BJ (cell line): ENCODE data around the gene SBK3. TPM values are rescaled to one million over a fixed set of nuclear protein-coding genes. Genes with fewer than 3 reads are reported as not detected.
A peak's percentile ranks its signal among the peaks of the same experiment; 100 is the strongest.

Source experiments
- CTCF ChIA-PET: fragments of 350-600 bp; formaldehyde crosslinking; extraction: SDS; loops from one replicate; lab custom pipeline; 2021; ENCODE audit warnings: antibody characterized with exemption, inconsistent platforms; lab: Yijun Ruan, JAX
- POLR2A ChIA-PET: fragments of 300-600 bp; sonication (Branson Sonifier 250); formaldehyde crosslinking; extraction: SDS; loops from one replicate; lab custom pipeline; 2021; ENCODE audit warnings: antibody characterized with exemption; lab: Charles Lee
- DNase-seq: peaks from one replicate; pipeline ENCODE4 v3.0.0-alpha.2; 2011; ENCODE audit warnings: low read depth
- H3K27me3 ChIP-seq: 2 replicates; pipeline ENCODE4 v1.6.0; 2011; ENCODE audit warnings: low read length; ENCODE audit not compliant: control insufficient read depth, insufficient read depth
- H3K36me3 ChIP-seq: 2 replicates; pipeline ENCODE4 v1.5.1; 2011; ENCODE audit warnings: low read length; ENCODE audit not compliant: control insufficient read depth, insufficient read depth
- H3K4me3 ChIP-seq: 2 replicates; pipeline ENCODE4 v1.5.1; 2011; ENCODE audit warnings: low read depth, mild to moderate bottlenecking, control low read depth, low read length
- CTCF ChIP-seq: IDR thresholded peaks from 2 replicates; pipeline ENCODE4 v1.5.1; 2011; ENCODE audit warnings: low read depth, mild to moderate bottlenecking, control low read depth, inconsistent platforms, low read length, moderate library complexity; ENCODE audit not compliant: insufficient read depth
- polyA plus RNA-seq: library from polyadenylated mRNA; depleted of rRNA; stranded (reverse); fragments of >200 nt; gene quantifications from 2 replicates; pipeline ENCODE4 v1.2.3, GENCODE V29; 2011

The SBK3 gene
- polyA plus RNA-seq, 1 experiment: 0.11 TPM

- no peaks in the 10 kb centered on the region for H3K27me3 ChIP-seq
- H3K4me3 ChIP-seq: no peak overlapping the region
- peaks cover 3% of the 10 kb centered on the region for H3K36me3 ChIP-seq
- TF ChIP-seq CTCF: no peak
- no peak for DNase-seq
- ChIA-PET POLR2A (no interaction called here), CTCF (interaction anchor here (1.3 kb wide), 1 partner anchor 25 kb away, joined by 3 read pairs; no protein-coding TSS in a partner anchor)
Observed at GRCh38 chr19:55581823-55582223, 36.5 kb upstream of the SBK3 start.

- TF ChIP-seq CTCF: no peak
- no peak for DNase-seq
- Histone ChIP-seq H3K27me3 (no peaks in the 10 kb centered on the region), H3K4me3 (peak overlapping the region; percentile 97), H3K36me3 (peaks cover 3% of the 10 kb centered on the region)
- ChIA-PET POLR2A (no interaction called here), CTCF (interaction anchor here (0.6 to 1.3 kb wide), 3 partner anchors 25 to 113 kb away, joined by 3 to 5 read pairs (median 3); no protein-coding TSS in a partner anchor)
Observed at GRCh38 chr19:55581145-55581822, 35.9 kb upstream of the SBK3 start.

GRCh38 chr19:55580628-55581144 is 35.3 kb upstream of the SBK3 start, which contains the start of gene ZNF579:
TSS of gene ZNF579 (minus strand) at chr19:55580848. CDS start at chr19:55579639, 1,209 bp downstream.
- Histone ChIP-seq H3K4me3 (peak within 1 kb of the TSS; percentile 97), H3K27me3 (no peaks in the 10 kb centered on the region), H3K36me3 (peaks cover 3% of the 10 kb centered on the region)
- no peak for DNase-seq
- CTCF ChIA-PET: interaction anchor here (0.6 to 1.3 kb wide), 3 partner anchors 26 to 113 kb away, joined by 3 to 5 read pairs (median 3); no protein-coding TSS in a partner anchor
- no peak for TF ChIP-seq CTCF
- POLR2A ChIA-PET: no interaction called here

GRCh38 chr19:55579766-55580621 is 34.7 kb upstream of the SBK3 start:
- no peaks in the 10 kb centered on the region for H3K27me3 ChIP-seq
- peak overlapping the region; percentile 97 for H3K4me3 ChIP-seq
- no peak for DNase-seq
- peaks cover 3% of the 10 kb centered on the region for H3K36me3 ChIP-seq
- ChIA-PET POLR2A (no interaction called here), CTCF (interaction anchor here (0.7 kb wide), 1 partner anchor 112 kb away, joined by 3 read pairs; no protein-coding TSS in a partner anchor)
- TF ChIP-seq CTCF: no peak
